ENCODE data around the gene MASTL.
"Not testable (repeated sequence)": the region's sequence is repeated elsewhere in the genome, so short reads cannot be mapped to it uniquely, and the experiment has no call there.

The MASTL gene

GRCh38 chr10:27153329-27153728 is 1.8 kb upstream of the MASTL start:
- H3K79me2 ChIP-seq (ENCODE audit: insufficient read depth, low read length), result peaks cover 90% of the 10 kb centered on the region
- H3K27ac ChIP-seq (ENCODE audit: low read depth, low read length), result peak overlapping the region; percentile 94; the same call in 1 of the 2 replicates
- no peaks in the 10 kb centered on the region for H3K9me2 ChIP-seq (replicated peaks; ENCODE audit: insufficient read depth, low read length)
- H3F3A ChIP-seq (ENCODE audit: insufficient read depth), result peaks cover 11% of the 10 kb centered on the region
- TF ChIP-seq CTCF (IDR thresholded peaks at IDR 0.05; ENCODE audit: insufficient read depth, low read length, poor library complexity, severe bottlenecking), result no peak
- no peak for TF ChIP-seq EZH2phosphoT487 (conservative IDR thresholded peaks at IDR 0.05; ENCODE audit: low read length)
- no peaks in the 10 kb centered on the region for H3K27me3 ChIP-seq (ENCODE audit: low read length)
- H3K9me3 ChIP-seq (ENCODE audit: insufficient read depth, low read length), result no peaks in the 10 kb centered on the region
- no peak overlapping the region for H2AFZ ChIP-seq (ENCODE audit: low read depth, low read length, severe bottlenecking)
- peak overlapping the region; percentile 96 for H3K9ac ChIP-seq (ENCODE audit: low read length)
- peak overlapping the region; percentile 92 for H3K4me2 ChIP-seq (ENCODE audit: low read depth, low read length, poor library complexity, severe bottlenecking)
- peaks cover 43% of the 10 kb centered on the region for H4K20me1 ChIP-seq (ENCODE audit: low read depth, low read length)
- peak overlapping the region; percentile 84 for H3K4me3 ChIP-seq (ENCODE audit: insufficient read depth, low read length, poor library complexity, severe bottlenecking)
- H3K36me3 ChIP-seq (ENCODE audit: low read length), result peaks cover 13% of the 10 kb centered on the region

GRCh38 chr10:27153845-27154193 is 1.3 kb upstream of the MASTL start:
- Histone ChIP-seq H2AFZ (ENCODE audit: low read depth, low read length, severe bottlenecking) (peak overlapping the region; percentile 75), H3K27ac (ENCODE audit: low read depth, low read length) (peak overlapping the region; percentile 94)

GRCh38 chr10:27156566-27156965 is 1.4 kb downstream of the MASTL start:
- H3K27me3 ChIP-seq (ENCODE audit: low read length); H3K9me2 ChIP-seq (replicated peaks; ENCODE audit: insufficient read depth, low read length); H2AFZ ChIP-seq (ENCODE audit: low read depth, low read length, severe bottlenecking); H3K9me3 ChIP-seq (ENCODE audit: insufficient read depth, low read length): not testable (repeated sequence)
- Histone ChIP-seq H3K27ac (ENCODE audit: low read depth, low read length) (peak overlapping the region; percentile 94), H3K79me2 (ENCODE audit: insufficient read depth, low read length) (peaks cover 64% of the 10 kb centered on the region), H3K9ac (ENCODE audit: low read length) (peak overlapping the region; percentile 96), H3K4me3 (ENCODE audit: insufficient read depth, low read length, poor library complexity, severe bottlenecking) (peak overlapping the region; percentile 73), H3F3A (ENCODE audit: insufficient read depth) (peaks cover 11% of the 10 kb centered on the region), H3K4me2 (ENCODE audit: low read depth, low read length, poor library complexity, severe bottlenecking) (peak overlapping the region; percentile 66), H3K36me3 (ENCODE audit: low read length) (peaks cover 36% of the 10 kb centered on the region), H4K20me1 (ENCODE audit: low read depth, low read length) (peaks cover 38% of the 10 kb centered on the region)

More at GRCh38 chr10:27153845-27154193, 1.3 kb upstream of the MASTL start:
- TF ChIP-seq EZH2phosphoT487 (conservative IDR thresholded peaks at IDR 0.05; ENCODE audit: low read length) (no peak), CTCF (IDR thresholded peaks at IDR 0.05; ENCODE audit: insufficient read depth, low read length, poor library complexity, severe bottlenecking) (no peak)
- no peaks in the 10 kb centered on the region for H3K9me2 ChIP-seq (replicated peaks; ENCODE audit: insufficient read depth, low read length)
- H3F3A ChIP-seq (ENCODE audit: insufficient read depth), result peaks cover 11% of the 10 kb centered on the region
- H3K36me3 ChIP-seq (ENCODE audit: low read length), result peaks cover 13% of the 10 kb centered on the region
- peaks cover 46% of the 10 kb centered on the region for H4K20me1 ChIP-seq (ENCODE audit: low read depth, low read length)
- H3K9ac ChIP-seq (ENCODE audit: low read length), result peak overlapping the region; percentile 96
- peak overlapping the region; percentile 84 for H3K4me3 ChIP-seq (ENCODE audit: insufficient read depth, low read length, poor library complexity, severe bottlenecking)
- H3K27me3 ChIP-seq (ENCODE audit: low read length), result no peaks in the 10 kb centered on the region
- H3K9me3 ChIP-seq (ENCODE audit: insufficient read depth, low read length), result no peaks in the 10 kb centered on the region
- peak overlapping the region; percentile 92 for H3K4me2 ChIP-seq (ENCODE audit: low read depth, low read length, poor library complexity, severe bottlenecking)
- H3K79me2 ChIP-seq (ENCODE audit: insufficient read depth, low read length), result peaks cover 90% of the 10 kb centered on the region

GRCh38 chr10:27157150-27157549 is 2.0 kb downstream of the MASTL start:
- peaks cover 42% of the 10 kb centered on the region for H3K36me3 ChIP-seq (ENCODE audit: low read length)
- H2AFZ ChIP-seq (ENCODE audit: low read depth, low read length, severe bottlenecking), result no peak overlapping the region
- TF ChIP-seq CTCF (IDR thresholded peaks at IDR 0.05; ENCODE audit: insufficient read depth, low read length, poor library complexity, severe bottlenecking) (no peak), EZH2phosphoT487 (conservative IDR thresholded peaks at IDR 0.05; ENCODE audit: low read length) (no peak)
- peak overlapping the region; percentile 66 for H3K4me2 ChIP-seq (ENCODE audit: low read depth, low read length, poor library complexity, severe bottlenecking)
- peaks cover 14% of the 10 kb centered on the region for H3F3A ChIP-seq (ENCODE audit: insufficient read depth)
- H3K9me2 ChIP-seq (replicated peaks; ENCODE audit: insufficient read depth, low read length), result no peaks in the 10 kb centered on the region
- no peaks in the 10 kb centered on the region for H3K9me3 ChIP-seq (ENCODE audit: insufficient read depth, low read length)
- no peak overlapping the region for H3K27ac ChIP-seq (ENCODE audit: low read depth, low read length)
- H3K79me2 ChIP-seq (ENCODE audit: insufficient read depth, low read length), result peaks cover 59% of the 10 kb centered on the region
- H3K27me3 ChIP-seq (ENCODE audit: low read length), result no peaks in the 10 kb centered on the region
- H4K20me1 ChIP-seq (ENCODE audit: low read depth, low read length), result peaks cover 34% of the 10 kb centered on the region
- H3K9ac ChIP-seq (ENCODE audit: low read length), result peak overlapping the region; percentile 96
- H3K4me3 ChIP-seq (ENCODE audit: insufficient read depth, low read length, poor library complexity, severe bottlenecking), result peak overlapping the region; percentile 73
